ENCODE data around the gene SLC4A3.

DNA sequence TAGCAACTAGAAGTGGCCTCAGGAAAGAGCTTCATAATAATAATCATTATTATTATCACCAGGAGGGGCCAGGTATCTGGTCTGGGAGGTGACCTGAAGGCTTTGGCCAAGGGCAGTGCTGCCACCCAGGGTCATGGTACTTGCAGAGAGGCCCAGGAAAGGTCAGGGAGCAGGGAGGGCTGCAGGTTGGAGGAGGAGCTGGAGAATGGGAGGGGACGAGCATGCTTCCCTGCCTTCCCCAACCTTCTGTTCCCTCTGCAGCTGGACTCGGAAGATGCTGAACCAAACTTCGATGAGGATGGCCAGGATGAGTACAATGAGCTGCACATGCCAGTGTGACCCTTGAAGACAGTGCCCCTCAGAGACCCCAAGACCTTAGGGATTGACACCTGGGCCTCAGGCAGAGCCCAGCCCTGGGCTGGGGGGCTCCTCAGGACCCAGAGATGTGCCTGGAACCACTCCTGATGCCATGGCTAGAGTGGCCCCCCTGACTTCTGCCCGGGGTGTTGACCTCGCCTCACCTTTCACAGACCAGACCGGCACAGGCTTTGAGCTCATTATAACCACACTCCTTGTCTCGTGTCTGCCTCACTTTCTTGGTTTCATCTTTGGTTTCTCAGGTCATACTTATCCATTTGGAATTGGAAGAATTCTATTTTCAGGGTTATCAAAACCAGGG is 14.1 kb downstream of the SLC4A3 start:
- TF ChIP-seq CTCF (IDR thresholded peaks at IDR 0.05) (no peak), EZH2 (IDR thresholded peaks at IDR 0.05) (no peak)

Data from neural progenitor cell (in vitro differentiated cells).